Prostate gland (tissue), 2 donors: ENCODE measurements around the gene SAA4.

ENCODE experiments used
- POLR2A ChIP-seq: fragments of 450-650 bp; IDR thresholded peaks from one replicate; pipeline ENCODE4 v1.6.1; 2016; ENCODE audit warnings: antibody characterized with exemption, mild to moderate bottlenecking
- TF ChIP-seq, protein P1 (sequence below), 4 experiments: fragments of 200-600 bp in 2 of 4; fragments of 450-650 bp in 2 of 4; sonication (generic) in 2 of 4; IDR thresholded peaks; 1 replicate in 3 of 4; 2 replicates in 1 of 4; pipeline ENCODE4 v1.5.1; 2016 to 2019; ENCODE audit warnings: antibody characterized with exemption in 4 of 4, mild to moderate bottlenecking in 2 of 4, moderate library complexity in 2 of 4

DNA sequence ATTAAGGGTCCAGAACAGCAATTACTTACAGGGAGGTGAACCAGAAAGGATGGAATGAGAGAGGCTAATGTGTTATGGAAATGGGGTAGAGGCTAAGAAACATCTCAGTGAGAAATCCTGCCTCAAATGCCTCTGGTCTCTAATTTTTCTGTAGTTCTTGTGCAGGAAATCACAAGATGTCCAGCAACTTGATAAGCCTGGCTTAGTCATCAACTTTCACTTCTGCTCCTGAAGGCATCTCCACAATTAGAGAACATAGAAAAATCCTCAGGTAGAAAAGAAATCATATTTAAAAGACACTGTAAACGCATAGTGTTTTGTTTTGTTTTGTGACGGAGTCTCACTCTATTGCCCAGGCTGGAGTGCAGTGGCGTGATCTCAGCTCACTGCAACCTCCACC lies 45.2 kb downstream of the SAA4 start:
- TF ChIP-seq, protein P1, sequence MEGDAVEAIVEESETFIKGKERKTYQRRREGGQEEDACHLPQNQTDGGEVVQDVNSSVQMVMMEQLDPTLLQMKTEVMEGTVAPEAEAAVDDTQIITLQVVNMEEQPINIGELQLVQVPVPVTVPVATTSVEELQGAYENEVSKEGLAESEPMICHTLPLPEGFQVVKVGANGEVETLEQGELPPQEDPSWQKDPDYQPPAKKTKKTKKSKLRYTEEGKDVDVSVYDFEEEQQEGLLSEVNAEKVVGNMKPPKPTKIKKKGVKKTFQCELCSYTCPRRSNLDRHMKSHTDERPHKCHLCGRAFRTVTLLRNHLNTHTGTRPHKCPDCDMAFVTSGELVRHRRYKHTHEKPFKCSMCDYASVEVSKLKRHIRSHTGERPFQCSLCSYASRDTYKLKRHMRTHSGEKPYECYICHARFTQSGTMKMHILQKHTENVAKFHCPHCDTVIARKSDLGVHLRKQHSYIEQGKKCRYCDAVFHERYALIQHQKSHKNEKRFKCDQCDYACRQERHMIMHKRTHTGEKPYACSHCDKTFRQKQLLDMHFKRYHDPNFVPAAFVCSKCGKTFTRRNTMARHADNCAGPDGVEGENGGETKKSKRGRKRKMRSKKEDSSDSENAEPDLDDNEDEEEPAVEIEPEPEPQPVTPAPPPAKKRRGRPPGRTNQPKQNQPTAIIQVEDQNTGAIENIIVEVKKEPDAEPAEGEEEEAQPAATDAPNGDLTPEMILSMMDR (IDR thresholded peaks at IDR 0.05): no peak
- TF ChIP-seq POLR2A: no peak
